ENCODE measurements around the gene KLHL41. TPM values are rescaled to one million over a fixed set of nuclear protein-coding genes. Genes with fewer than 3 reads are reported as not detected.

Gene KLHL41
- total and polyA plus RNA-seq, 2 of the 13 experiments (the other 11 are each of a cell fraction or from before 2014, with no cell fraction given): 0.07 to 0.31 TPM

- TF ChIP-seq ZBTB33 (CRISPR knock-in tag; IDR thresholded peaks at IDR 0.05) (no peak), ZNF180 (CRISPR knock-in tag; IDR thresholded peaks at IDR 0.05; ENCODE audit: borderline replicate concordance, low read depth) (no peak), ZNF75D (CRISPR knock-in tag; IDR thresholded peaks at IDR 0.05; ENCODE audit: borderline replicate concordance) (no peak), SP5 (CRISPR knock-in tag; IDR thresholded peaks at IDR 0.05; ENCODE audit: borderline replicate concordance, low read depth) (no peak), HOXD1 (CRISPR knock-in tag; IDR thresholded peaks at IDR 0.05) (no peak), RBM22 (optimal IDR thresholded peaks at IDR 0.05; ENCODE audit: low read length) (no peak), ZNF547 (CRISPR knock-in tag; IDR thresholded peaks at IDR 0.05) (no peak), ZNF646 (CRISPR knock-in tag; IDR thresholded peaks at IDR 0.05) (no peak), YEATS4 (CRISPR knock-in tag; IDR thresholded peaks at IDR 0.05; ENCODE audit: borderline replicate concordance) (no peak), ZBED4 (CRISPR knock-in tag; IDR thresholded peaks at IDR 0.05; ENCODE audit: borderline replicate concordance) (no peak), FOXA1 (IDR thresholded peaks at IDR 0.05) (no peak), FOXA1 (CRISPR knock-in tag; IDR thresholded peaks at IDR 0.05) (no peak), PRDM15 (CRISPR knock-in tag; IDR thresholded peaks at IDR 0.05) (peak; percentile 60; the same call in 1 of the 2 replicates)
Measured at GRCh38 chr2:169485650-169486138, 23.8 kb upstream of the KLHL41 start (continued).

All from HepG2 (cell line).